Hypothalamus (tissue), 51 donors: ENCODE results near the gene SDC4.

Experiments
- DNase-seq, 51 donors: peaks; one replicate each; lab custom pipeline; 2025; lab: John Stamatoyannopoulos, UW

The SDC4 gene

DNA sequence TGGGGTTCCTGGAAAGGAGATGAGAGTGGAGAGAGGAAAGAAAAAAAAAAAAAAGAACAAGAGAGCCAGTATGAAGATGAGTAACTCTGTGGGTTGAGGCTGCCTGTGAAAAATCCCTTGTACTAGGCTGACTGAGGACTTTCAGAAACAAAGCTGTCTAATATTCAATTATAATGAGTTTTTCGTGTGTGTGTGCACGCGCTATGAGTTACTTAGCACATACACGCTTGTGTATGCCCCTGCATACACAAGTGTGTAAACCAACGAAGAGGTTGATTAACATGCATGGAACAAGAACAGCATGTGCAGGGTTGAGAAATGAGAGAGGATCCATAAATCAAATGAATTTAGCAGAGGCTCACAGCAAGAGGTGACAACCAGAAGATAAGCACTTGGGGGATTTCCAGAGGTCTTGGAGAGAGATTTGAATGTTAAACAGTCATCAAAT is 46.4 kb downstream of the SDC4 start:
- DNase-seq: no peak

DNA sequence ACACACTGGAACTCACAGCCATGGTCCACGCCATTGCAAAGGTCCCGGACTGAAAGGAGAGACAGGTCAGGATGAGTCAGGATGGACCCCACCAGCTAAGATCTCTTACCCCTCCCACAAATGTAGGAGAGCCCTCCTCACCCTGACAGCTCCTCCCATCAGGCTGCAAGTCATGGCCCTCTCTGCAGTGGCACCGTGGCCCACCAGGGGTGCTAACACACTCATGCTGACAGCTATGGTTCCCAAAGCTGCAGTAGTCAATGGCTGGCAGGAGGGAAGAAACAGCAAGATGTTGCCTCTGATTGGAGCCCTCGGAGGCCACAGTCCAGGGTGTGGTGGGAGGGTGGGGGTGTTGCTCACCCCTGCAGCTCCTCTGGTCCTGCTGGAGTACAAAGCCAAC is 47.3 kb downstream of the SDC4 start:
- DNase-seq: no peak

DNA sequence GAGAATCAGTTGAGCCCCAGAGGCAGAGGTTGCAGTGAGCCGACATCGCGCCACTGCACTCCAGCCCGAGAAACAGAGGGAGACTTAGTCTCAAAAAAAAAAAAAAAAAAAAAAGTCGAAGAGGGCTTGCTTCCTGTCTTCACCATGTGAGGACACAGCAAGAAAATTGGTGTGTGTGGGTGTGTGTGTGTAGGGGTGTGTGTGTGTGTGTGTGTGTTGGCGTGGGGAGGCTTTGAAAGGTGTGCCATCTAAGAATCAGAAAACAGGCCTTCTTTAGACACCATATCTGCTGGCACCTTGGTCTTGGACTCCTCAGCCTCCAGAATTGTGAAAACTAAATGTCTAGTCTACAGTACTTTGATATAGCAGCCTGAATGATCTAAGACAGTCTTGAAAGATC is 48.4 kb downstream of the SDC4 start:
- no peak for DNase-seq

DNA sequence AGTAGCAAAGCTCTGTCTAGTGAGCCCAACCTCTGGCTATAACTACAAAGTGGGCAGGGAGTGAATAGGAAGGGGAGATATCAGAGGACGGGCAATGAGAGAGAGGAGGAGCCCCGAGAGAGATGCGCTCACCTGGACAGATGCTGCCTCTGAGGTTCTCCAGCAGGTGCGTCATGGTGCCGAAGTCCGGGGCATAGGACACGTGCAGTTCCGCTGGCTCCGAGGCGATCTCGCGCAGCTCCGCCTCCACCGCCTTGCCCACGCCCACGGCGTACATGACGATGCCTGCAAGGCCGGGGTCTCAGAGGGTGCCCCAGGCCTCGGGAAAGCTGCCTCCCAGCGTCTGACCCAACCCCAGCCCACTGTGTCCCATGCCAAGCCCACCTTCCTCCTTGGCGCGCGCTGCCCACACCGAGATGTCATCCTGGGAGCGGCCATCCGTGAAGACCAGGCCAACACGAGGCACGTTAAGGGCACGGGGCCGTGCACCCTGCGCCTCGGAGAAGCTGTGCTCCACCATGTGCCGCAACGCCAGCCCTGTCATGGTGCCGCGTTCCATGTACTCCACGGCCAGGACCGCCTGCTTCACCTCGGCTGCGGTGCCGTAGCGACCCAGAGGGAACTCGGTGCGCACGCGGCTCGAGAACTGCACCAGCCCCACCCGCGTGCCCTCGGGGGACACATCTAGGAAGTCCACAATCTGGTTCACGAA is 50.3 kb downstream of the SDC4 start:
- no peak for DNase-seq

DNA sequence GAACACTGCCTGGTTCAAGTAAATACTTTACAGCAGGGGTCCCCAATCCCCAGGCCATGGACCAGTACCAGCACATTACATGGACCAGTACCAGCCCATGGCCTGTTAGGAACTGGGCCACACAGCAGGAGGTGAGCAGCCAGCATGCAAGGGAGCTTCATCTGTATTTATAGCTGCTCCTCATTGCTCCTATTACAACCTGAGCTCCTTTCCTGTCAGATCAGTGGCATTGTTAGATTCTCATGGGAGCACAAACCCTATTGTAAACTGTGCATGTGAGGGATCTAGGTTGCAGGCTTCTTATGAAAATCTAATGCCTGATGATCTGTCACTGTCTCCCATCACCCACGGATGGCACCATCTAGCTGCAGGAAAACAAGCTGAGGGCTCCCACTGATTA is 53.6 kb downstream of the SDC4 start:
- DNase-seq: no peak

DNA sequence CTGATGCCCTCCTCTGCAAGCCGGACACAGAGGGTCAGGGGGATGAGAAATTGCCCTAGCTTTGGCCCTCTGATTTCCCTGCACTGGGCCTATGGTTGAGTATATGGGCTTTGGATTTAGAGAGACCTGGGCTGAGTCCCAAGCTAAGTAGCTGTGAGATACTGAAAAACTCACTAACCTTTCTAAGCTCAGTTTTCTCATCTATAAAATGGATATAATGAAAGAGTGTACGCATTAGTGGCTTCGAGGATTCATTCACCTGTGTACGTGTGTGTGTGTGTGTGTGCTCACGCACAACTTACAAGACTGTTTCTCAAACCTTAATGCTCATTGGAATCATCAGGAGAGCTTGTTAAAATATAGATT is 54.2 kb downstream of the SDC4 start:
- DNase-seq: no peak

DNA sequence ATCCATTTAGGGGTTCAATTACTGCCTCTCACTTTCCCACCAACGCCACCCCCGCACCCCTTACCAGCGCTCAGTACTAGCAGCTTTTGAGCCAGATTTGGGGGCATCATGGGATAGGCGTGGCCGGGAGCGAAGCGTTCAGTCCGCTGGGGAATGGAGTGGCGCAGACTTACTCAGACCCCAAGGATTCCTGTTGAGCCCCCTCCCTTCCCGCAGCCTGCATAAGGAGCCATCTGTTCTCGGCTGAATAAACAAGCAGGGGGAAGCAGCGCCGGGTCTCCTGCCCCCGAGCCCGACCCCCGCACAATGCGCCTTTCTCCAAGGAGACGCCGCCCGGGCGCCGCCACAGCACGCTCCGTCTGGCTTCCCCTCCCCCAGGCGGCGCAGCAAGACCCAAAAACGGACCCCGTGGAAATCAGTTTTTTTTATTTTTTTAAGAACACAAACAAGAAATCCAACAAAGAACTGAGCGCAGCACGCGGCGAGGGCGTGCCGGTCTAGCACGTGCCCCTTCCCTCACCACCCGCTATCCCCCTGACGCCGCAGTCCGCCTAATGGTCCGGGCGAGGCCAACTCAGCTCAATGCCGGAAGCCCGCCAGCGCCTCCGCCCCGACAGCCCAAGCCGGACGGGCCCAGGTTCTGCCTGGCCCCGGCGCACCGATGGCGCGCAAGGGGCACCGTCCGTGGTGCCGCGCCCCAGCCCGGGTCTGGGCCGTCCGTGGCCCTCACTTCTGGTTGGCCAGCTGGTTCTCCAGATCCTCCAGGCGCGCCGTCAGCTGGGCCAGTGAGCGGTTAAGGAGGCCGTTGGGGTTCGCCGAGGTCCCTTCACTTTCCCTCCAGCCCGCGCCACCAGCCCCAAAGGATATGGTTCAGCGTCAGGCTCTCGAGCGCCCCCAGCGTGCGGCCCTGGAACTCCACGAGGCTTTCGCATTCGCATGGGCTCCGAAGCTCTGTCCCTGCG is 54.9 kb downstream of the SDC4 start:
- DNase-seq: peak in 44 of 51 donors; percentile 4 to 78 (median 50)

DNA sequence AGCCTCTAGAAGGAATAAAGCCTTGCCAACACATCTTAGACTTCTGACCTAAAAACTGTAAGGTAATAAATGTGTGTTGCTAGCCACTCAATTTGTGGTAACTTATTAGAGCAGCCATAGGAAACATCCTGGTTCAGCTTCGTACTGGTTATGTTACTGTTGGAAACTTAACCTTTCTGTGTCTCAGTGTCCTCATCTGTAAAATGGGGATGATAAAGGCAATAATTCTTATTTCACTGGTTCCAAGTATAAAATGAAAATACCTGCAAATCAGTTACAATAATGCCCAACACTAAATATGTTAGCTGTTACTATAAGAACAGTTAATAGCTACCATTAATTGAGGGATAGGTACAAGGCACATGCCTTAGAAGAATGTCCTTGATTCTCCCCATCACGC is 55.9 kb downstream of the SDC4 start:
- DNase-seq: no peak

DNA sequence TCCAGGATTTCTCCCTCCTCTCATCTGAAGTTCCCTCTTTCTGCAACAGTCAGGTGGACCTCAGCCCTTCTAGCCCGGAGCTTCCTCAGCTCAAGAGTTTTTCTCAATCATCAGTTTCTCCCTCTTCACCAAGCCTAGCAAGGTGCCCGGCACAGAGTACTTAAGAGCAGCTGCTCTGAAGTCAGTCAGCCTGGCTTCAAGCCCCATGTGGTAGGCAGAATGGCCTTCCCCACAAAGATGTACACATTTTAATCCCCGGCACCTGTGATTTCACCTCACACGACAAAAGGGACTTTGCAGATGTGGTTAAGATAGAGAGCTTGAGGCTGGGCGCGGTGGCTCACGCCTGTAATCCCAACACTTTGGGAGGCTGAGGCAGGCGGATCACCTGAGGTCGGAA is 56.7 kb downstream of the SDC4 start:
- DNase-seq: no peak

DNA sequence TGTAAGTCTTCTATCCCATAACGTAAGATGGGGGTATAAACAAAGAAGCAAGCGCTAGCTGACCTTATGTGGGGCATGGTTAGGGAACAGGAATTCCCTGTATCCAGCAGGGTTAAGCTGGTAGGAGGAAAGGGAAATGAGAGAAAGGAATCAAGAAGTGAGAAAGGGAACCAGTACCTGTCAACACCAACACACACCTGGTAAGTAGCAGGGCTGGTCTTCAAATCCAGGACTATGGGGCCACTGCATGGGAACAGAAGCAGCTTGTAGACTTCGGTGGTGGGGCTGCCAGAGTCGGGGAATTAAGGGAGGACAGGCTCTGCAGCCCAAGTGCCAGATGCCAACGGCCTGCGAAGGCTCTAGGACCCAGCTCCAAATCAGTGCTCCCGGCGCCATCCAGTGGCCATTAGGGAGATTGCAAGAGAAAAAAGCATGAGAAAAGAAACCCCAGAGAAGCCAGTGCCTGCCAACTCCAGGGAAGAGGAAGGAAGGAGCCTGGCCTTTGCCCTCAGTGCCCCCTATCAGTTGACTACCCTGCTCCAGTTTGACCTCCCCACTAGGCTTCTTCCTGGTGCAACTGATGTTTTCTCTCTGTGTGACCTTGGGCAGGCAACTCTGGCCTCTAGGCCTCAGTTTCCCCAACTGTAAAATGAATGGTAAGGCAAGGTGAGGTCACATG is 57.4 kb downstream of the SDC4 start:
- peak in 45 of 51 donors; percentile 7 to 84 (median 57) for DNase-seq

DNA sequence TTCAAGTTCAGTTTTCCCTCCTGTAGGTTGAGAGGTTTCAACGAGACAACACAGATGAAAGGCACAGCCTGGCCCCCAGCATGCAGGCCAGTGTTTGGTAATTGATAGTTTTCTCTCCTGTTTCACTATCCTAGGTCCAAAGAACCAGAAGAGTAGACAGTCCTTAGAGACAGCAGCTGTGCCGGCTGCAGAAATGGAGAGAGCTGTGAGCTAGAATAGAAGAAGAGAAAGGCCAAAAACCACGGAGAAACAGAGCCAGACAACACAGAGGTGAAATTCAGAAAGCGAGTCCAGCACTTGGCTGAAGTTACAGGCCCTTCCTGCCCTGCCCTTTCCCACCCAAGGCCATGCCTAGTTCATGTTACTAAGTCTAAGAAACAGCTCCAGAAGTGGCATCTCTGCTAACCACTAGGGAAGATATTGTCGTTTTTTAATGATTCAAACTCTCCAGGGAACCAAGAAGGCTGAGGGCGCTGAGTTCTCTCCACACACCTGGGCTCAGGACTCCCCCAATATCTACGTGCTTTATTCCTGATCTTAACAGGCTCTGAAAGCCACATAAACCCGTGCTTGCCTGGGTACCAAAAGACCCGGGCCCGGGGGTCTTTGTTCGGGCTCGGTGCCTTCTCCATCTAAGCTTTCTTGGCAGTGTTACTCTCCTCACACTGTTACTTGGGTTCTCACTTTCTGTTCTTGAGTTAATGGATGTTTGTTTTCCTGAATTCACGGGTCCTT is 58.1 kb downstream of the SDC4 start:
- no peak for DNase-seq

DNA sequence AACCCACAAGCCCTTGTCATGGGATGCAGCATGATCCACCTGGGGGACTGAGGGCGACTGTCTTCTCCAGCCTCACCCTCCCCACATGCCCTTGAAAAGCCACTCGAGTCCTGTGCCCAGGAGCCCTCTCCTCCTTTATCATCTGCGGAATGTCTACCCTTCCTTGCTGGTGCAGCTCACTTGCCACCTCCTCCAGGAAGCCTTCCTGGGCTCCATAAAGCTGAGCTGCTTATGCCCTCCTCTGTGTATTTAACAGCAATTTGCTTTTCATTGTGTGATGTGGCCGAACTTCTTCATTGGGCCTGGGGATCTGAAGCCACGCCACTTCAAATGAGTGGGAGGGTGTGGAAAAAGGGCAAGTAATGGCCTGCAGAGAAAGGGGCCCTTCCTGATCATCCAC is 59.4 kb downstream of the SDC4 start:
- DNase-seq: no peak

DNA sequence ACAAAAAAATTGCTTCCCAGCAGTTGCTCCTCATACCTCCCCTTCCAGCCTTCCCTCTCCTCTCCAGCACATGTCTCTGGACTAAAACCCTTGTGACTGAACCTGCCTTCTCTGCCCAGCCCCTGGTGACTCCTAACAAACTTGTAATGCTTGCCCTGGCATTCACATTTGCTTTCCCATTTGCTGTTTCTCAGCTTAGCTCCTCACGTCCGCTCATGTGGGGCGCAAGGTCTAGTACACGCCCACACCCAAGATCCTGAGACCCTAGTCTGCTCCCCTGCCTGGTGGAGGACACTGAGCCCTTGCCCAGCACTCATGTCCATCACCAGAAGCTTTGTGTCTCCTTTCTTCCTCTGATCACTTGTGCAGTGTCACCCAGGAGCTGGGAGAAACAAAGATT is 59.8 kb downstream of the SDC4 start:
- no peak for DNase-seq

DNA sequence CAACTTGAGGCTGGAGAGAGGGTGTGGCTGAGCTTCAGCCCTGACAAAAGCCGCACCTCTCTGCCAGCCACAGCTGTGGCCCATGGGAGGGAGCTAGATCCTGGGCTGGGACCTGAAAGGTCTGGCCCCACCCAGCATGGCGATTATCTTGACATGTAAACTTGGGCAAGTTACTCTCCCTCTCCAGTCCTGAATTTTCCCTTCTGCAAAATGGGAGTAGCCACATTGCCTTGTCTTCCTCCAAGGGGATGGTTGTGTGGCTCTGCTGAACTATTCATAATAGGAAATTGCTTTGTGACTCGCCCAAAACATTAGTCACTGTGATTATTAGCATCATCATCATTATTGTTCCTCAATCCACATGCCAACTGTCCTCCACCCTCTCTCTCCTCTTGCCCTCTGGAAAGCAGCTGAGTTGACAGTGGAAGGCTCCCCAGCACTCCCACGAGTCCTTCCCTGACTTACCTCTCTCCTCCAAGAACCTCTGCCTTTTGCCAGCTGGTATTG is 64.6 kb downstream of the SDC4 start:
- DNase-seq: no peak

DNA sequence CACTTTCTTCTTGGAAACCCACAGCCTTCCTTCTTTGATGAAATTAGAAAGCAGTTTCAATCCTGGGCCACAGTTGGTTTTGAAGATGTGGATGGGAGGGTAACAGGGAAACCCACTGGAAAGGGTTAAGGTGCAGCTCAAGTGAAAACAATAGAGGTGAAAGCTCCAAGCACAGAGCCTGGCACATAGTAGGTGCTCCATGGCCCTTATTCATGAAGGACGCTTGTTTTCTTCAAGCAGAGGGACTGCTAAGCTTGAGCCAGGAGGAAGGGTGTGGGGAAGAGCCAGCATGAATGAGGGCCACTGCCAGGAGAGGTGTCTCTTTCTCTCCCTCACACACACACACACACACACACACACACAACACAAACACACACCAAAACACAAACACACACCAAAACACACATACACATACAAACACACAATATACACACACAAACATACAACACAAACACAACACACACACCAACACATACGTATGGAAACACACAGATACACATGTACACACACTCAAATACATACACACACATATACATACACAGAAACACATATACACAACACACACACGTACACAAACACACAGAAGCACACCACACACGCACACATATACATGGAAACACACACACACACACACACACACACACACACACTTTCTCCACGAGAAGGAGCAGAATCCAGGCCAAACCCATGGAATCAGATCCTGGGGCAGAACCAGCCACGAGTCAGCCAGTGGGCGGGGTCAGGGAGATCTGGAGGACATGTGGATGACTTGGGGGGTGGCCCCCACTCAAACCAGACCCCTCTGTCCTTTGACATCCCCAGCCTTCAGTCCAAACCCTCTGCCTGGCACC is 65.3 kb downstream of the SDC4 start:
- DNase-seq: no peak

DNA sequence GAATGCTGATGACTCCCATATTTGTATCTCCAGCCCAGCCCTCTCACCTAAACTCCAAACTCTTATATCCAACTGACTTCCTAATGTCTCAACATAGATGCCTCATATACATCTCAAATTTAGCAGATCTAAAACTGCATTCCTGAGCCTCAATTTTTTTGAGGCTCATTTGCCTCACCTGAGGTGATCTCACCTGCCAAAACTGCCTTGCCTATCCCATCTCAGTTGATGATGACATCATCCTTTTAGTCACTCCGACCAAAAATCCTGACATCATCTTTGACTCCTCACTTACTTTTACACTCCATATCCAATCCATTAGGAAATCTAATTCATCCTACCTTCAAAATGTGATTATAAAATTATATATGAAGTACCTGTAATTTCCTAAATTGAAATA is 68.2 kb downstream of the SDC4 start:
- DNase-seq: no peak

DNA sequence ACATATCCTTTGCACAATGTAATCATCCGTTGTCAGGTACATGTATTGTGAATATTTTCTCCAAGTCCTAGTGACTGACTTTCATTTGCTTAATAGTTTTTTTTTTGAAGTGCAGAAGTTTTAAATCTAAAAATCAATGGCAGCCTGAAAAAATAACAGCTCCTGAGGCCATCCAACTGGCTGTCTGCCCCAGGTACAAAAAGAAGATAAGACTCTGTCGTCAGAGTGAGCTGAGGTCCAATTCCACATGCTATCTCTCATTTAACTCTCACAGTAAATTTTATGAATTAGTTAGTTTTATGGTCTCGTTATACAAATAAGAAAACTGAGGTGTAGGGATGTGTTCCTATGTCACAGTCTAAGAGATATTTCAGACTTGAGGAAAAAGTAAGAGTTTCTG is 72.9 kb downstream of the SDC4 start:
- no peak for DNase-seq
